GM19025 (cell line): Measurements from ENCODE around the gene NAT8L.

ENCODE experiments used
- ATAC-seq: cut with Tn5 transposase; IDR thresholded peaks from one replicate; pipeline ENCODE4 v1.9.1; 2021; ENCODE audit warnings: mild to moderate bottlenecking, low read depth, moderate library complexity; ENCODE audit not compliant: unreplicated experiment

Gene NAT8L

GRCh38 chr4:2062808-2063524 is 3.8 kb downstream of the NAT8L start:
- no peak for ATAC-seq

DNA sequence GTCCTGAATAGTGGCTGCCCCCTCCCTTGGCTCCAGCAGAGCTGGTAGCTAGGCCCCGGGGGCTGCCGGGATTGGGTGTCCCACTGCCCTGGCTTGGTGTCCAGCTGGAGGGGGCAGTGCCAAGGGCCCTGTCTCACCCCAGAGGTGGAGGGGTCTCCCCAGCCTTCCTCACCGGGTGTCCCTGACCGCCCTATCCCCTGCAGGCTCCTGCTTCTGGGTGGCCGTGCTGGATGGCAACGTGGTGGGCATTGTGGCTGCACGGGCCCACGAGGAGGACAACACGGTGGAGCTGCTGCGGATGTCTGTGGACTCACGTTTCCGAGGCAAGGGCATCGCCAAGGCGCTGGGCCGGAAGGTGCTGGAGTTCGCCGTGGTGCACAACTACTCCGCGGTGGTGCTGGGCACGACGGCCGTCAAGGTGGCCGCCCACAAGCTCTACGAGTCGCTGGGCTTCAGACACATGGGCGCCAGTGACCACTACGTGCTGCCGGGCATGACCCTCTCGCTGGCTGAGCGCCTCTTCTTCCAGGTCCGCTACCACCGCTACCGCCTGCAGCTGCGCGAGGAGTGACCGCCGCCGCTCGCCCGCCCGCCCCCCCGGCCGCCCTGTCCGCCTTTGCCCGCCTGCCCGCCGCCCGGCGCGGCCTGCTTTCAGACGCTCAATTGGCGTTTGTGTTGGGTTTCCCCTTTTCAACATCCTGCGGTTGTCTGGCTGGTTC is 4.6 kb downstream of the NAT8L start:
- ATAC-seq = no peak

- ATAC-seq = no peak
Observed at GRCh38 chr4:2064276-2064991, 5.3 kb downstream of the NAT8L start.

GRCh38 chr4:2065106-2065930 is 6.2 kb downstream of the NAT8L start:
- no peak for ATAC-seq

DNA sequence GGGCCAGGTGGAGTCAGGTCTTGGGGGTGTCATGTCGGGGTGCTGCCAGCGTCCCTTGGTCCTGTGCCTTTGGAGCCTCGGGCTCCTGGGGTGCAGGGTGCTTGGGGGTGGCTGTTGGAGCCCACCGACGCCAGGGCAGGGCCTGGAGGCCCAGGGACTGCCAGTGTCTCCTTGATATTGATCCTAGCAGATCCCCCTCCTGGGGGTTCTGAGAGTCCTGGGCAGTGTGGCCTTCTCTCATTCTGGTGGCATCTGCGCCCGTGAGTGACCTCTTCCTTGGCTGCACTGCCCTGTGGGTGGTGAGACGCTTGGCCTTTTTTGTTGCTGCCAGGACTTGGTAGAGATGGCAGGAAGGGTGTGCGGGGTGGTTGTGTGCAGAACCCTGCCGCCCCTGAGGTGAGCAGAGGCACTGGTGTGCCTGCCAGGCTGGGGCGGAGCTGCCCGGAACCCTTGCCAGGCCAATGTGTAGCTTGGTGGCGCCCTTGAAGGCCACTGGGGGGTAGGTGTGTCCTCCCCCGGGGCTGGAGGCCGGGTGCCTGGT is 7.0 kb downstream of the NAT8L start:
- no peak for ATAC-seq

DNA sequence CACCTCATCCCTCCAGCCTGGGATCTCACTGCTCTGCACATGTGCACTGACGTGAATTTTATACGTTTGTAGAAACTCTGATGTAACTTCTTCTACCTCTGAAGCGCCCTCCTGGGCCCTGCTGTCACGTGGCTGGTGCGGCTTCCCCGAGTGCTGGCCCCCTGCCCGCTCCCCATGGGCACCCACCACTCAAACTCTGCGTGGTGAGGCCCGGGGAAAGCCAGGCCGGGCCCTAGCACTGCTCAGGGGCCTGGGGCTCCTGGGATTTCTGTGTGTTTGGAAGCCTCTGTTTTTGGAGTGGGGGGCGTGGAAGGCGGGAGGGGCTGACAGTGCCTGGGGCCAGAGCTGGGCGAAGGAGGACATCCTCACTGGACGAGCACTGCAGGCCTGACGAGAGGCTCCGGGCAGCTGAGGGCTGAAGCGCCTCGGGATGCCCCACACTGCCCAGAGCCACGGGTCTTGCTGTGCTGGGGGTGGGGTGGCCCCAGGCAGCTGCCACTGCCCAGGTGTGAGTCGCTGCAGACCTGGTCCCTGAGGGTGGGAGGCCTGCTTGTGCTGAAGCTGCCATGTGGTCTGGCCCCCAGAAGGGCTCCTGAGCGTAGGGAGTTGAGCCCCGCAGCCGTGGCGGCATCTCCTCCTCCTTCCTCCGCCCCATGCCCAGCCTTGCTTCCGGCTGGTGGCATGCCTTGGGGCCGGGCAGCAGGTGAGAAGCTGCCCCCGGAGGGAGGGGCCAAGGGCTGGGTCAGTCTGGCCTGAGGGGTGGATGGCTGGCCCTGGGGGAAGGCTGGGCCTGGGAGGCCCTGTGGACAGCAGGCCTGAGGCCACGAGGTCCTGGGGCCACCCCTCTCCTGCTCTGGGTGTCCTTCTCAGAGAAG is 7.7 kb downstream of the NAT8L start:
- no peak for ATAC-seq

- ATAC-seq = no peak
Observed at GRCh38 chr4:2067446-2068197, 8.5 kb downstream of the NAT8L start.

DNA sequence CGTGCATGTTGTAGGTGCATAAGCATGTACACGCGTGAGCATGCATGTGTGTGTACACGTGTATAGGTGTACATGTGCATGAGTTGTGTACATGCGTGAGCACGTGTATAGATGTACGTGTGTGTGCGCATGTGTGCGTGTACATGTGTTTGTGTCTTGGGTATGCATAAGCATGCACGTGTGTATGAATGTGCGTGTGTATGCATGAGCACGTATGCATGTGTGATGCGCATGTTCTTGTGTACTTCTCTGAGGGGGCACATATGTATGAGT is 9.0 kb downstream of the NAT8L start:
- no peak for ATAC-seq

GRCh38 chr4:2068566-2068965 is 9.4 kb downstream of the NAT8L start:
- ATAC-seq = no peak

DNA sequence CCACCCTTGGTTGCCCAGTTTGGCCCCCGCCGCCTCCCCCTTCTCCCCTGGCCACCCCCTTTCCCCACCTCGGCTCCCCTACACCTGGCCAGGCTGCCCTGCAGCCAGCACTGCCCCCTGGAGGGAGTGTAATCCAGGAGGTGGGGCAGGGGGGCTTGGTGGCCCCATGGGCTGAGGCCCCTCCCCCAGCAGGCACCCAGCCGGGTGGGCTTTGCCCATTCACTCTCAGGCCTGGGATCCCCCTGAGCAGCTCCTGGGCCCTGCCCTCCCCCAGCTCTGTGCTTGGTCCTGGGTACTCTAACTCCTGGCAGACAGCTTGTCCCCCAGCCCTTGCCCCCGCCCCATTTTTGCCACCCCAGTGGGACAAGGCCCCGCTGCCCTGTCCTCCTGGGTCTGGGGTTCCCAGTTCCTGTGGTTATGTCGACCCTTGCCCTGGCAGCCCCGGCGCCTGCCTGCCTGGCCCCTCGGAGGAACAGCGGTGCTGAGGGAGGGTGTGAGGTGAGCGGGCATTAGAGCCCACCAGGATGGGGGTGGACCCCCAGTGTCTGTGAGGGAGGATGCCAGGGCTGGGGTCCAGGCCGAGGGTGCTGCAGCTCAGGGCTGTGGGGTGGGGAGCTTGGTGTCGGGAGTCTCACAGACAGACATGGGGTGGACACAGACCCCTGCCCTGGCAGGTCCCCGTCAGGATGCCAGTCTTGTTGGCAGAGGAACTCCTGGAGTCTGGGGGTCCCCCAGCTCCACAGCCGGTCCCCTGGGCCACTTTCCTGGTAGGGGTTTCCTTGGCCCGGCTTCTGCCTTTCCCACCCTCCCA is 10.2 kb downstream of the NAT8L start:
- ATAC-seq = no peak

GRCh38 chr4:2069986-2070385 is 10.9 kb downstream of the NAT8L start:
- no peak for ATAC-seq

DNA sequence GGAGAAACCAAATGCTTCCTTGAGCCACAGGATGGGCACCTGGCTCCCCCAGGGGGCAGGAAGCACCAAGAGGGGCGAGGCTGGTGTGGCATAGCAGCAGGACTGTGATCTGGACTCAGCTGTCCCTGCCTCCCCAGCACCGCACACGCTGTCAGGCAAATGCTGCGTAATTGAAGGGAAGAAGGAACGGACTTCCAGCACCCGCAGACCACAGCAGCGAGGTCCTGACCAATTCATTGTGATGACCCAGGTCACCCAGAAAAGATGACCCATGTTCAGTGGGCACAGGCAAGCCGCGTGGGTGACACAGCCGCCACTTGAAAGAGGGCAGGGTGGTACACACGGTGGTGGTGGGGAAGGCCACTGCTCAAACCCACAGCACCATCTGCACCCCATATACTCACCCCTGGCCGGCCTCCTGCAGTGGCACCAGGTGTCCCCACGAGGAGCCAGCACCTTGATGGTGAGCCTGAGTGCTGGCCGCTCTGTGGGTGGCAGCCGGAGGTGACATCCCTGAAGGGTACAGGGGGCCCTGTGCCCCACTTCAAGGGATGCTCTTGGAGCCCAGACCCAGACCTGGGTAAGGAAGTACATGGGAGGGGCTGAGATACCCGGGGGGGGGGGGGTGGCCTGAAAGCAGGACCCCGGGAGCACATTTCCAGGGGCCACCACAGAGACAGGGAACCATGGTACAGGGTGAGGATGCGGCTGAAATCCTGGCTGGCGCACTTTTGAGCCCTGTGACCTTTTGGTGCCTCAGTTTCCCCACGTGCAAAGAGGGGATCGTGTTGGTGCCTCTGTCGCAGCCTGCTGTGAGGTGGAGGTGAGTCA is 11.5 kb downstream of the NAT8L start:
- ATAC-seq = no peak

DNA sequence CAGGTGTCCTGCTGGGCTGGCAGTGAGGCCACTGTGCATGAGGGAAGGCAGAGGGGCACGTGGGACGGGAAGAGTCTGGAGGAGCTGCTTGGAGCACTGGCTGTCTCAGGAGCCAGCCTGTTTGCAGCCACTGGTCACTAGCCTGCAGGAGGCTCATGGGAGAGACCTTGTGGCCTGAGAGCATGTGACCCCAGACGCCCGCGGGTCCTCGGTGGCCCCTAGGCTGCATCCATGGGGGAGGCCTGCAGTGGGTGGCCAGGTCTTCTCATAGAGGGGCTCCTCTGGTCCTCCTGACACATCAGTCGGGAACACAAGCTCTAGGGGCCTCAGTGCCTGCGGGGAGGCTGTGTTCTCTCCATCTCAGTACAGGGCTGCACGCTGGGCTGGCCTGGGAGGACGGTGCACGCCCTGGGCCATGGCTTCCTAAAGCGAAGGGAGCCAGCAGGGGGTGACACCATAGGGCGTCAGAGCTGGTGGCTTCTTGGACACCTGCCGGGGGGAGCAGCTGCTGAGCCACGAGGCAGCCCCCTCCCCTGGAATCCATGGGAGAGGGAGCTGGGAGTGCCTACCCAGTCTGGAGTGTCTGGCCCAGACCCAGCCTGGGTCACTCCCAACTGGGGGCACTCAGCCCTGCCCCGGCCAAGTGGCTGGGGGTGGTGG is 12.3 kb downstream of the NAT8L start:
- no peak for ATAC-seq

DNA sequence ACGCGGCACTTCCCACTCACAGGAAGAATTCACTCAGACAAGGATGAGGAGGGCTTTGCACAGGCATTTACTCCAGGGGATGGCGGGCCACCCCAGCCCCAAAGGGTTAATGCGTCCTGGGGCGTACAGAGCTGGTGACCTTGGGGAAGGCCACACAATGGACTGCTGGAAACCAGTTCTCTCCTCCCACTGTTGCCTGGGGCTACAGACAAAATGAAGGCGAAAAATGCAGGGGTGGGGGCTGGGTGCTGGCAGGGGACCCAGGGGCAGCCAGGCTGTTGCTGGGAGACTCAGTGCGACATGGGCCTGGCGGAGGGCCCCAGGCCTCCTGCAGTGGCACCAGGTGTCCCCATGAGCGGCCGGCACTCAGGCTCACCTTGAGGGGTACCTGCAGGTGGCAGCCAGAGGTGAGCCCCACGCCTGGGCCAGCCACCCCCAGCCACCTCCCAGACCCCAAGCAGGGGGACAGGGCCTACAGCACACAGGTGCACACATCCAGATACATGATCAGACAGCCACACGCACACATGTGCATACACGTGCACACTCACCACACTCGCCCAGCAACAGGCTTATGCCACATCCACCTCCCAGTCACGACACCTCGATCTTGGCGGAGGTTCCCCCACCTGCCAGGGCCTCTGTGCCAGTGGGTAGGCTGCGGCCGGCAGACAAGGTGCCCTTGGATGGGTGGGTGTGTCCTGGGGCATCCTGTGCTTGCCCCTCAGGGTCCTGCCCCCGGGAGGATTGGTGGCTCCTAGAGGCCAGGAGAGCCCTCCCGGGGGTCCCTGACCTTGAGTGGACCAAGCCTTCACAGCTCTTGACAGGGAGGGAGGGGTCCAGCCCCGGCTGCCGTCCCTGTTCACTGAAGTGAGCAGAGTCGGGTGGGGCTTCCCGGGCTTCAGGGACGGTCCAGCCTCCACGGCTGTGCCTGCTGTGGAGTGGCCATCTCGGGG is 13.1 kb downstream of the NAT8L start:
- ATAC-seq = no peak

GRCh38 chr4:2072971-2073807 is 14.1 kb downstream of the NAT8L start:
- ATAC-seq = no peak
